Panc1 (cell line): ENCODE results near the gene BIRC7. TPM values are rescaled to one million over a fixed set of nuclear protein-coding genes. Genes with fewer than 3 reads are reported as not detected.

Experiments
- ATAC-seq: fragments of 200-7000 bp; cut with Tn5 transposase; 2 replicates; pipeline ENCODE4 v1.9.1; 2020; ENCODE audit warnings: mild to moderate bottlenecking, moderate library complexity
- BruUV-seq: library from RNA; stranded (reverse); fragments of 400-500 nt; replicated peaks from 2 replicates; lab custom pipeline; 2021; lab: Mats Ljungman, UMichigan
- CTCF ChIA-PET: fragments of 300-600 bp; sonication (Branson Sonifier 250); formaldehyde crosslinking; loops from one replicate; lab custom pipeline; 2022; ENCODE audit warnings: antibody characterized with exemption; lab: Charles Lee
- POLR2A ChIA-PET: fragments of 300-600 bp; sonication (Branson Sonifier 250); formaldehyde crosslinking; loops from one replicate; lab custom pipeline; 2022; ENCODE audit warnings: antibody characterized with exemption; lab: Charles Lee
- DNase-seq: peaks from one replicate; pipeline ENCODE4 v3.0.0-alpha.2; 2010; ENCODE audit warnings: low read depth, low spot score
- H3K27ac ChIP-seq: 2 replicates; pipeline ENCODE4 v1.5.1; 2011; ENCODE audit warnings: mild to moderate bottlenecking, low read length, inconsistent platforms
- H3K27me3 ChIP-seq: fragments of 200-500 bp; sonication (Bioruptor generic); 2 replicates; pipeline ENCODE4 v1.6.0; 2014; ENCODE audit warnings: low read length, inconsistent platforms; ENCODE audit not compliant: control insufficient read depth, insufficient read depth
- H3K36me3 ChIP-seq: fragments of 200-500 bp; sonication (Bioruptor generic); 2 replicates; pipeline ENCODE4 v1.5.1; 2014; ENCODE audit warnings: inconsistent platforms, mild to moderate bottlenecking, low read length, moderate library complexity; ENCODE audit not compliant: control insufficient read depth, insufficient read depth
- H3K4me1 ChIP-seq: 2 replicates; pipeline ENCODE4 v1.5.1; 2011; ENCODE audit warnings: inconsistent platforms, mild to moderate bottlenecking, low read length, moderate library complexity; ENCODE audit not compliant: control insufficient read depth, insufficient read depth
- H3K4me3 ChIP-seq, 2 experiments: 2 replicates each; pipeline ENCODE4 v1.5.1; 2011 to 2012; ENCODE audit warnings: low read depth in 2 of 2, low read length in 2 of 2, mild to moderate bottlenecking in 2 of 2, inconsistent platforms in 1 of 2, moderate library complexity in 1 of 2
- H3K9me3 ChIP-seq: fragments of 200-500 bp; sonication (Bioruptor generic); 2 replicates; pipeline ENCODE4 v1.5.1; 2014; ENCODE audit warnings: low read depth, mild to moderate bottlenecking, inconsistent platforms, low read length, moderate library complexity; ENCODE audit not compliant: control insufficient read depth, insufficient read depth
- CTCF ChIP-seq: fragments of 450-650 bp; IDR thresholded peaks from 2 replicates; pipeline ENCODE4 v1.5.1; 2017; ENCODE audit warnings: mild to moderate bottlenecking
- POLR2AphosphoS5 ChIP-seq: IDR thresholded peaks from 2 replicates; pipeline ENCODE4 v1.6.1; 2012; ENCODE audit warnings: mild to moderate bottlenecking, low read depth, low read length, moderate library complexity
- REST ChIP-seq, 2 experiments: IDR thresholded peaks; 2 replicates each; pipeline ENCODE4 v1.6.1; 2011 to 2012; ENCODE audit warnings: low read depth in 2 of 2, control low read depth in 1 of 2, low read length in 1 of 2, mild to moderate bottlenecking in 1 of 2, moderate library complexity in 1 of 2; ENCODE audit not compliant: insufficient read depth in 1 of 2
- SIN3A ChIP-seq: IDR thresholded peaks from 2 replicates; pipeline ENCODE4 v1.6.1; 2012; ENCODE audit warnings: low read depth, mild to moderate bottlenecking, low read length, moderate library complexity, borderline replicate concordance; ENCODE audit not compliant: insufficient read depth
- TCF7L2 ChIP-seq: IDR thresholded peaks from 2 replicates; pipeline ENCODE4 v1.6.1; 2011; ENCODE audit warnings: mild to moderate bottlenecking, low read depth, low read length, inconsistent platforms
- in situ Hi-C: cut with HindIII; loops from 2 replicates; pipeline ENCODE4 v1.10.0; 2016; ENCODE audit warnings: low sequenced_read_pairs, low pct_unique_long_range_greater_than_20kb
- intact Hi-C: fragments of 100-400 bp; cut with micrococcal nuclease; formaldehyde crosslinking; loops from one replicate; pipeline ENCODE4 v1.10.0; 2022; ENCODE audit not compliant: unreplicated experiment
- total RNA-seq: library from RNA; stranded (reverse); gene quantifications from one replicate; pipeline ENCODE4 v1.2.1, GENCODE V29; 2021; ENCODE audit not compliant: unreplicated experiment

BIRC7 gene
- total RNA-seq, 1 experiment from 2014 or later = 9.0 TPM

GRCh38 chr20:63268256-63268655, 32.6 kb downstream of the BIRC7 start:
- no peaks in the 10 kb centered on the region for H3K27me3 ChIP-seq
- peaks cover 3% of the 10 kb centered on the region; the same call in 1 of the 2 replicates for H3K4me1 ChIP-seq
- DNase-seq = no peak
- no peak for ATAC-seq
- no peaks in the 10 kb centered on the region for H3K9me3 ChIP-seq
- H3K4me3 ChIP-seq = no peak overlapping the region
- intact Hi-C loops = no loop called here
- H3K27ac ChIP-seq = no peak overlapping the region
- POLR2A ChIA-PET = no interaction called here
- CTCF ChIA-PET = no interaction called here
- BruUV-seq = no TSS peak
- in situ Hi-C loops = no loop called here
- H3K36me3 ChIP-seq = no peaks in the 10 kb centered on the region; the same call in 1 of the 2 replicates
- TF ChIP-seq CTCF = no peak
- TF ChIP-seq REST (IDR thresholded peaks at IDR 0.05; ENCODE audit: insufficient read depth in 1 of 2, low read depth in 2 of 2, low read length in 1 of 2) = no peak
- no peak for TF ChIP-seq SIN3A
- no peak for TF ChIP-seq TCF7L2
- TF ChIP-seq POLR2AphosphoS5 = no peak

- intact Hi-C loops = no loop called here
- BruUV-seq = no TSS peak
- TF ChIP-seq CTCF (no peak), POLR2AphosphoS5 (no peak), SIN3A (no peak), REST (IDR thresholded peaks at IDR 0.05; ENCODE audit: insufficient read depth in 1 of 2, low read depth in 2 of 2, low read length in 1 of 2) (no peak), TCF7L2 (no peak)
- Histone ChIP-seq H3K4me1 (peaks cover 6% of the 10 kb centered on the region; the same call in 1 of the 2 replicates), H3K4me3 (no peak overlapping the region), H3K27me3 (no peaks in the 10 kb centered on the region), H3K9me3 (no peaks in the 10 kb centered on the region), H3K36me3 (no peaks in the 10 kb centered on the region; the same call in 1 of the 2 replicates), H3K27ac (no peak overlapping the region)
- in situ Hi-C loops = no loop called here
- ChIA-PET CTCF (no interaction called here), POLR2A (no interaction called here)
- ATAC-seq (no peak), DNase-seq (no peak)
These were observed 33.1 kb downstream of the BIRC7 start for GRCh38 chr20:63268671-63269439.
